Smooth muscle cell (in vitro differentiated cells): ENCODE measurements around the gene NDUFS4. TPM values are rescaled to one million over a fixed set of nuclear protein-coding genes. Genes with fewer than 3 reads are reported as not detected.
"Not testable (repeated sequence)": the region's sequence is repeated elsewhere in the genome, so short reads cannot be mapped to it uniquely, and the experiment has no call there.

Source experiments
- DNase-seq: peaks from one replicate; lab custom pipeline; 2025; ENCODE audit not compliant: unreplicated experiment; lab: John Stamatoyannopoulos, UW
- H2AFZ ChIP-seq: fragments of 200-600 bp; sonication (generic); 2 replicates; pipeline ENCODE4 v1.6.0; 2016; ENCODE audit warnings: antibody characterized with exemption, low read depth, mild to moderate bottlenecking
- H3F3A ChIP-seq: fragments of 200-600 bp; sonication (generic); 2 replicates; pipeline ENCODE4 v1.6.0; 2017; ENCODE audit warnings: antibody characterized with exemption, low read depth
- H3K27ac ChIP-seq: fragments of 200-600 bp; sonication (generic); 2 replicates; pipeline ENCODE4 v1.5.1; 2016; ENCODE audit warnings: low read depth, mild to moderate bottlenecking
- H3K27me3 ChIP-seq: fragments of 200-600 bp; sonication (generic); 2 replicates; pipeline ENCODE4 v1.6.1; 2016; ENCODE audit warnings: low read depth, mild to moderate bottlenecking
- H3K36me3 ChIP-seq: fragments of 200-600 bp; sonication (generic); 2 replicates; pipeline ENCODE4 v1.5.1; 2016; ENCODE audit warnings: low read depth
- H3K4me1 ChIP-seq: fragments of 200-600 bp; sonication (generic); 2 replicates; pipeline ENCODE4 v1.5.1; 2016; ENCODE audit warnings: low read depth
- H3K4me2 ChIP-seq: fragments of 200-600 bp; sonication (generic); 2 replicates; pipeline ENCODE4 v1.6.0; 2016; ENCODE audit warnings: mild to moderate bottlenecking
- H3K4me3 ChIP-seq: fragments of 200-600 bp; sonication (generic); 2 replicates; pipeline ENCODE4 v1.5.1; 2016; ENCODE audit warnings: mild to moderate bottlenecking
- H3K79me2 ChIP-seq: fragments of 200-600 bp; sonication (generic); 2 replicates; pipeline ENCODE4 v1.6.0; 2016; ENCODE audit warnings: low read depth, mild to moderate bottlenecking
- H3K9ac ChIP-seq: fragments of 200-600 bp; sonication (generic); 2 replicates; pipeline ENCODE4 v1.6.0; 2016; ENCODE audit warnings: low read depth
- H3K9me3 ChIP-seq: fragments of 200-600 bp; sonication (generic); replicated peaks from 2 replicates; pipeline ENCODE4 v1.5.1; 2016; ENCODE audit warnings: low read depth
- H4K20me1 ChIP-seq: fragments of 200-600 bp; sonication (generic); 2 replicates; pipeline ENCODE4 v1.6.0; 2016; ENCODE audit warnings: low read depth
- WGBS: methylation state at CpG from one replicate; pipeline ENCODE4 v1.1.7; 2016; ENCODE audit warnings: low lambda C conversion rate; 5-methylcytosine and 5-hydroxymethylcytosine counted together
- polyA plus RNA-seq: library from polyadenylated mRNA; unstranded; fragments of >200 nt; fragmentation: Nextera tagmentation; extraction: Ambion mirVana; gene quantifications from 2 replicates; pipeline ENCODE4 v1.2.1, GENCODE V29; 2016
- total RNA-seq: library from RNA; depleted of rRNA; stranded (reverse); fragments of >200 nt; gene quantifications from 2 replicates; pipeline ENCODE4 v1.2.3, GENCODE V29; 2014
- TF ChIP-seq, protein P1 (sequence below): fragments of 200-600 bp; sonication (generic); IDR thresholded peaks from 2 replicates; pipeline ENCODE4 v1.5.1; 2017; ENCODE audit warnings: borderline replicate concordance, mild to moderate bottlenecking, antibody characterized with exemption; ENCODE audit not compliant: insufficient read depth, poor library complexity, severe bottlenecking

Gene NDUFS4
- total and polyA plus RNA-seq, 2 experiments from 2014 or later, result 182 to 218 TPM

DNA sequence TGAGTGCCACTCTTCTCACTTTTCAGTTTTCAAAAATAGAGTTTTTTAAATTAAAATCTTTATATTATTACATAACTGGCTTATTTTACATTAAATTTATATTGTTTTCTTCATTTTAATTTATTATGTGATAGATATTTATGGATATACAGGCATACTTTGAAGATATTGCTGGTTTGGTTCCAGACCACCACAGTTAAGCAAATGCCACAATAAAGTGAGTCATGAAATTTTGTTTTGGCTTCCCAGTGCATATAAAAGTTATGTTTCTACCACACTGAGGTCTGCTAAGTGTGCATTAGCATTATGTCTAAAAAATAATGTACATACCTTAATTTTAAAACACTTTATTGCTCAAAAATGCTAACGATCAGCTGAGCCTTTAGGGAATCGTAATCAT, 47.4 kb downstream of the NDUFS4 start:
- H3K27ac ChIP-seq, result peak overlapping the region; percentile 45
- H3K4me2 ChIP-seq, result peak overlapping the region; percentile 8
- H3K9ac ChIP-seq, result no peak overlapping the region
- no peaks in the 10 kb centered on the region for H3F3A ChIP-seq
- 92% methylated on average over 2 of the region's 2 CpGs for WGBS
- no peaks in the 10 kb centered on the region for H3K27me3 ChIP-seq
- H3K36me3 ChIP-seq, result no peaks in the 10 kb centered on the region
- no peak overlapping the region for H2AFZ ChIP-seq
- peaks cover 5% of the 10 kb centered on the region for H3K79me2 ChIP-seq
- no peak overlapping the region for H3K4me3 ChIP-seq
- H3K9me3 ChIP-seq, result no peaks in the 10 kb centered on the region
- peaks cover 24% of the 10 kb centered on the region for H4K20me1 ChIP-seq
- peaks cover 13% of the 10 kb centered on the region for H3K4me1 ChIP-seq
- DNase-seq, result no peak
- TF ChIP-seq, protein P1, sequence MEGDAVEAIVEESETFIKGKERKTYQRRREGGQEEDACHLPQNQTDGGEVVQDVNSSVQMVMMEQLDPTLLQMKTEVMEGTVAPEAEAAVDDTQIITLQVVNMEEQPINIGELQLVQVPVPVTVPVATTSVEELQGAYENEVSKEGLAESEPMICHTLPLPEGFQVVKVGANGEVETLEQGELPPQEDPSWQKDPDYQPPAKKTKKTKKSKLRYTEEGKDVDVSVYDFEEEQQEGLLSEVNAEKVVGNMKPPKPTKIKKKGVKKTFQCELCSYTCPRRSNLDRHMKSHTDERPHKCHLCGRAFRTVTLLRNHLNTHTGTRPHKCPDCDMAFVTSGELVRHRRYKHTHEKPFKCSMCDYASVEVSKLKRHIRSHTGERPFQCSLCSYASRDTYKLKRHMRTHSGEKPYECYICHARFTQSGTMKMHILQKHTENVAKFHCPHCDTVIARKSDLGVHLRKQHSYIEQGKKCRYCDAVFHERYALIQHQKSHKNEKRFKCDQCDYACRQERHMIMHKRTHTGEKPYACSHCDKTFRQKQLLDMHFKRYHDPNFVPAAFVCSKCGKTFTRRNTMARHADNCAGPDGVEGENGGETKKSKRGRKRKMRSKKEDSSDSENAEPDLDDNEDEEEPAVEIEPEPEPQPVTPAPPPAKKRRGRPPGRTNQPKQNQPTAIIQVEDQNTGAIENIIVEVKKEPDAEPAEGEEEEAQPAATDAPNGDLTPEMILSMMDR, result no peak

DNA sequence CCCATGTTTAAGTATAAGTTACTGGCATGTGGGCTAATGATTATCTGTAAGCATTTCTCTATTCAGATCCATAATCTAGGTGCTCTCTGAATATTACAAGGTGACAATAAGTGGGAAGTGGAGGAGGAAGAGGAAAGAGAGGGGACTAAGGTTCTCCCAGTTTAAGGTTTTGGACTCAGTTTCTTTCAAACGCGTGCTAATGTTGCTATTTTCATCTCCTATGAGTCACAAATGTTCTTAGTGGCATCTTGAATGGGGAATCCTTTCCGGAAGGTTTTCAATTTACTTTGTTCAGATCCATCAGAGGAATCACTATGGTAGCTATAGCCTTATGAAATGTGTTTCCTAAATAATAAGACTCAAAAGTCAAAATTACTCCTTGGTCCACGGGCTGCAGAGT, 48.5 kb downstream of the NDUFS4 start:
- H3F3A ChIP-seq, DNase-seq, H3K4me2 ChIP-seq, H3K9ac ChIP-seq, H3K27ac ChIP-seq, H3K36me3 ChIP-seq, H3K9me3 ChIP-seq, H3K4me3 ChIP-seq, H3K27me3 ChIP-seq, H2AFZ ChIP-seq, H3K79me2 ChIP-seq: not testable (repeated sequence)
- Histone ChIP-seq H3K4me1 (peaks cover 23% of the 10 kb centered on the region), H4K20me1 (peaks cover 23% of the 10 kb centered on the region)
- 87% methylated on average over 4 of the region's 4 CpGs for WGBS

DNA sequence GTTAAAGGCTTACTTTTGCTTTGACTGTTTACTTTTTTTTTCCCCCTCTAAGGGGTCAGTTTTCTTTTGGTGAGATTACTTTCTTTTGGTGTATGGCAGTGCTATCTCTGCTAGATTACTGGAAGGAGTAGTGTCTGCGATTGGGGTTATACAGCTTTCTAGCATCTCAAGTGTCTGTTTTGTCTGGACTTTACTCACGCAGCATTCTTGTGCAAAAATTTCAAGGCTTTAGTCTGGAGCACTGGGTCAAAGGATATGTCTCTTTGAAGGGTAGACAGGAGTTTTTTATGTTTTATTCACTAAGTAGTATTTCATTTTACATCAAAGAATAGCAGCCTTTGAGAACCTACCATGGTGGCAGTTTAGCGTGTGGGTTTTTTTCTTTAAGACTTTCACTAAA, 52.6 kb downstream of the NDUFS4 start:
- peaks cover 31% of the 10 kb centered on the region for H3K4me1 ChIP-seq
- TF ChIP-seq, protein P1, result no peak
- 29% methylated on average over 3 of the region's 3 CpGs for WGBS
- H3F3A ChIP-seq, result no peaks in the 10 kb centered on the region
- H4K20me1 ChIP-seq, result peaks cover 57% of the 10 kb centered on the region
- no peaks in the 10 kb centered on the region for H3K27me3 ChIP-seq
- H3K27ac ChIP-seq, result peak overlapping the region; percentile 56
- H3K4me3 ChIP-seq, result peak overlapping the region; percentile 1
- H3K9me3 ChIP-seq, result no peaks in the 10 kb centered on the region
- peaks cover 23% of the 10 kb centered on the region for H3K79me2 ChIP-seq
- no peak for DNase-seq
- H3K36me3 ChIP-seq, result no peaks in the 10 kb centered on the region
- peak overlapping the region; percentile 13 for H3K9ac ChIP-seq
- peak overlapping the region; percentile 76 for H3K4me2 ChIP-seq
- H2AFZ ChIP-seq, result no peak overlapping the region

DNA sequence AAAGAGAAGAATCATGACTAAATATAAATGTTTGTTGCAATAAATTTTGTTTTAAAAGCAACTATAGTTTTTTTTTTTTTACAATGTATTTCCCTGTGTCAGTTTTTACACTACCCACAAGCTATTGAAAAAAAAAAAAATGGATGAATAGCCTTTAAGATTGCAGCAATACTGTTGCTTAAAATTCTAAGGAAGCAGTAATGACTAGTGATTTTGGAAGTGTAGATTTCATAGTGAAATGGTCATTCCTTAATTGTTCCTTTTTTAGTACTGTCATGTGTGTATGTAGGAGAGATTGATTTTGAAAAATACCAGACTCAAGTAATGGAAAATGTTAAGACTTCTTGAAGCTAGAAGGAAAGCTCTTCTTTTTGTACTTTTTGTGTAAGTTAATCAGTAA, 53.1 kb downstream of the NDUFS4 start:
- peak overlapping the region; percentile 1 for H3K4me3 ChIP-seq
- TF ChIP-seq, protein P1, result no peak
- peaks cover 27% of the 10 kb centered on the region for H3K79me2 ChIP-seq
- no peak overlapping the region for H3K9ac ChIP-seq
- H3K4me2 ChIP-seq, result peak overlapping the region; percentile 76
- no peaks in the 10 kb centered on the region for H3F3A ChIP-seq
- H2AFZ ChIP-seq, result no peak overlapping the region
- no peak for DNase-seq
- H4K20me1 ChIP-seq, result peaks cover 62% of the 10 kb centered on the region
- H3K36me3 ChIP-seq, result no peaks in the 10 kb centered on the region
- H3K27me3 ChIP-seq, result no peaks in the 10 kb centered on the region
- no peaks in the 10 kb centered on the region for H3K9me3 ChIP-seq
- peak overlapping the region; percentile 56 for H3K27ac ChIP-seq
- peaks cover 31% of the 10 kb centered on the region for H3K4me1 ChIP-seq
